Measurements from ENCODE around the gene BMERB1. TPM values are rescaled to one million over a fixed set of nuclear protein-coding genes. Genes with fewer than 3 reads are reported as not detected.

Gene BMERB1
- polyA plus RNA-seq, 4 donors, result 40.0 to 44.3 (median 42.8) TPM

GRCh38 chr16:15581127-15581815, 146.9 kb downstream of the BMERB1 start:
- no peak for DNase-seq (ENCODE audit: low read depth in 4 of 4, low spot score in 3 of 4)

GRCh38 chr16:15583526-15583925, 149.1 kb downstream of the BMERB1 start:
- DNase-seq (ENCODE audit: low read depth in 4 of 4, low spot score in 3 of 4), result no peak

GRCh38 chr16:15585956-15586355, 151.6 kb downstream of the BMERB1 start:
- DNase-seq (ENCODE audit: low read depth in 4 of 4, low spot score in 3 of 4), result no peak

GRCh38 chr16:15586716-15587115, 152.3 kb downstream of the BMERB1 start:
- no peak for DNase-seq (ENCODE audit: low read depth in 4 of 4, low spot score in 3 of 4)

- DNase-seq (ENCODE audit: low read depth in 4 of 4, low spot score in 3 of 4), result no peak
Observed at GRCh38 chr16:15587152-15587825, 152.9 kb downstream of the BMERB1 start.

GRCh38 chr16:15592324-15592723, 157.9 kb downstream of the BMERB1 start:
- DNase-seq (ENCODE audit: low read depth in 4 of 4, low spot score in 3 of 4), result no peak

- DNase-seq (ENCODE audit: low read depth in 4 of 4, low spot score in 3 of 4), result no peak
Observed at GRCh38 chr16:15593235-15593634, 158.8 kb downstream of the BMERB1 start.

- no peak for DNase-seq (ENCODE audit: low read depth in 4 of 4, low spot score in 3 of 4)
Observed at GRCh38 chr16:15594711-15595320, 160.4 kb downstream of the BMERB1 start.

- DNase-seq (ENCODE audit: low read depth in 4 of 4, low spot score in 3 of 4), result no peak
Observed at GRCh38 chr16:15597135-15597534, 162.7 kb downstream of the BMERB1 start.

- DNase-seq (ENCODE audit: low read depth in 4 of 4, low spot score in 3 of 4), result no peak
Observed at GRCh38 chr16:15597822-15598647, 163.6 kb downstream of the BMERB1 start.

- DNase-seq (ENCODE audit: low read depth in 4 of 4, low spot score in 3 of 4), result no peak
Observed at GRCh38 chr16:15598648-15599190, 164.3 kb downstream of the BMERB1 start.

GRCh38 chr16:15599303-15600070, 165.1 kb downstream of the BMERB1 start:
- no peak for DNase-seq (ENCODE audit: low read depth in 4 of 4, low spot score in 3 of 4)

GRCh38 chr16:15601212-15601879, 167.0 kb downstream of the BMERB1 start:
- no peak for DNase-seq (ENCODE audit: low read depth in 4 of 4, low spot score in 3 of 4)

GRCh38 chr16:15602285-15603044, 168.1 kb downstream of the BMERB1 start:
- DNase-seq (ENCODE audit: low read depth in 4 of 4, low spot score in 3 of 4), result no peak

- no peak for DNase-seq (ENCODE audit: low read depth in 4 of 4, low spot score in 3 of 4)
Observed at GRCh38 chr16:15604460-15605440, 170.4 kb downstream of the BMERB1 start.

- DNase-seq (ENCODE audit: low read depth in 4 of 4, low spot score in 3 of 4), result no peak
Observed at GRCh38 chr16:15605839-15606517, 171.6 kb downstream of the BMERB1 start.

Measured in right renal pelvis (tissue), 4 donors.